WTC11 (cell line): ENCODE measurements around the gene ACTR6. TPM values are rescaled to one million over a fixed set of nuclear protein-coding genes. Genes with fewer than 3 reads are reported as not detected.

Experiments
- ATAC-seq: fragments of 200-7000 bp; cut with Tn5 transposase; 2 replicates; pipeline ENCODE4 v1.10.0; 2021; ENCODE audit warnings: mild to moderate bottlenecking, moderate library complexity
- Bru-seq: library from RNA; stranded (reverse); fragments of 400-500 nt; gene quantifications from one replicate; lab custom pipeline; 2021; lab: Mats Ljungman, UMichigan
- CTCF ChIA-PET: fragments of 300-600 bp; sonication (Branson Sonifier 250); formaldehyde crosslinking; loops from one replicate; lab custom pipeline; 2021; ENCODE audit warnings: antibody characterized with exemption; lab: Charles Lee
- POLR2A ChIA-PET: fragments of 350-600 bp; sonication (Branson Sonifier 250); formaldehyde crosslinking; loops from one replicate; lab custom pipeline; 2021; ENCODE audit warnings: antibody characterized with exemption; lab: Charles Lee
- DNase-seq: peaks from one replicate; pipeline ENCODE4 v3.0.0; 2021; ENCODE audit warnings: low spot score
- H3K27ac Mint-ChIP-seq: 2 replicates; pipeline ENCODE4 v1.8.0; 2021; ENCODE audit warnings: mixed read lengths
- H3K27me3 Mint-ChIP-seq: 2 replicates; pipeline ENCODE4 v1.8.0; 2021; ENCODE audit warnings: low read depth, mild to moderate bottlenecking, moderate library complexity, mixed read lengths
- H3K36me3 Mint-ChIP-seq: 2 replicates; pipeline ENCODE4 v1.8.0; 2021; ENCODE audit warnings: mixed read lengths
- H3K4me1 Mint-ChIP-seq: 2 replicates; pipeline ENCODE4 v1.8.0; 2022; ENCODE audit warnings: mixed read lengths
- H3K4me3 Mint-ChIP-seq: 2 replicates; pipeline ENCODE4 v1.8.0; 2021; ENCODE audit warnings: mild to moderate bottlenecking, moderate library complexity, mixed read lengths
- H3K9me3 Mint-ChIP-seq: 2 replicates; pipeline ENCODE4 v1.8.0; 2021; ENCODE audit warnings: mixed read lengths
- ATF3 ChIP-seq: sonication (generic); formaldehyde crosslinking; conservative IDR thresholded peaks from 2 replicates; pipeline ENCODE4 v1.8.1; 2022; ENCODE audit warnings: mild to moderate bottlenecking, missing genetic modification reagents
- CBFB ChIP-seq: sonication (generic); formaldehyde crosslinking; IDR thresholded peaks from 2 replicates; pipeline ENCODE4 v1.8.1; 2022; ENCODE audit warnings: mild to moderate bottlenecking, low read depth, missing genetic modification reagents
- EMX1 ChIP-seq: fragments of 250-450 bp; sonication (Bioruptor Pico); IDR thresholded peaks from 2 replicates; pipeline ENCODE4 v1.8.0; 2021; ENCODE audit warnings: mild to moderate bottlenecking
- FOXK1 ChIP-seq: sonication (generic); formaldehyde crosslinking; IDR thresholded peaks from 2 replicates; pipeline ENCODE4 v1.8.0; 2022; ENCODE audit warnings: mild to moderate bottlenecking, moderate library complexity, missing genetic modification reagents
- GABPB1 ChIP-seq: sonication (generic); formaldehyde crosslinking; IDR thresholded peaks from 2 replicates; pipeline ENCODE4 v1.8.1; 2023; ENCODE audit warnings: mild to moderate bottlenecking, missing genetic modification reagents
- GTF2I ChIP-seq: fragments of 250-450 bp; sonication (Bioruptor Pico); conservative IDR thresholded peaks from 2 replicates; pipeline ENCODE4 v1.4.0; 2021; ENCODE audit warnings: mild to moderate bottlenecking
- MAX ChIP-seq: sonication (generic); formaldehyde crosslinking; IDR thresholded peaks from 2 replicates; pipeline ENCODE4 v1.8.0; 2022; ENCODE audit warnings: mild to moderate bottlenecking, missing genetic modification reagents
- NFE2L1 ChIP-seq: sonication (generic); formaldehyde crosslinking; IDR thresholded peaks from 2 replicates; pipeline ENCODE4 v1.8.1; 2023; ENCODE audit warnings: missing genetic modification reagents
- PRDM15 ChIP-seq: sonication (generic); formaldehyde crosslinking; IDR thresholded peaks from 2 replicates; pipeline ENCODE4 v1.8.0; 2022; ENCODE audit warnings: missing genetic modification reagents
- SMAD3 ChIP-seq: sonication (generic); formaldehyde crosslinking; IDR thresholded peaks from 2 replicates; pipeline ENCODE4 v1.8.0; 2022; ENCODE audit warnings: missing genetic modification reagents, mild to moderate bottlenecking, borderline replicate concordance
- SP1 ChIP-seq: sonication (generic); formaldehyde crosslinking; conservative IDR thresholded peaks from 2 replicates; pipeline ENCODE4 v1.8.1; 2022; ENCODE audit warnings: missing genetic modification reagents
- TEAD1 ChIP-seq: sonication (generic); formaldehyde crosslinking; IDR thresholded peaks from 2 replicates; pipeline ENCODE4 v1.8.0; 2022; ENCODE audit warnings: mild to moderate bottlenecking, missing genetic modification reagents
- ZMAT4 ChIP-seq: fragments of 250-450 bp; sonication (Bioruptor Pico); IDR thresholded peaks from 2 replicates; pipeline ENCODE4 v1.9.0; 2021; ENCODE audit warnings: mild to moderate bottlenecking
- long read RNA-seq, 3 experiments: library from RNA in 1 of 3; library from capped mRNA in 1 of 3; library from polyadenylated mRNA in 1 of 3; unstranded in 2 of 3; stranded (forward) in 1 of 3; transcript quantifications; one replicate each; pipeline ENCODE4 v2.0.0, GENCODE V29; 2021
- total RNA-seq: library from RNA; stranded (reverse); gene quantifications from 3 replicates; pipeline ENCODE4 v1.2.3, GENCODE V29; 2021
- TF ChIP-seq, protein P1 (sequence below): sonication (generic); formaldehyde crosslinking; IDR thresholded peaks from 2 replicates; pipeline ENCODE4 v1.8.0; 2023; ENCODE audit warnings: mild to moderate bottlenecking, missing genetic modification reagents
- TF ChIP-seq, protein P2 (sequence below): sonication (generic); formaldehyde crosslinking; IDR thresholded peaks from 2 replicates; pipeline ENCODE4 v1.8.1; 2023; ENCODE audit warnings: mild to moderate bottlenecking, missing genetic modification reagents, borderline replicate concordance
- TF ChIP-seq, protein P3 (sequence below): sonication (generic); formaldehyde crosslinking; IDR thresholded peaks from 2 replicates; pipeline ENCODE4 v1.8.0; 2023; ENCODE audit warnings: missing genetic modification reagents, mild to moderate bottlenecking, borderline replicate concordance

ACTR6 gene
- total RNA-seq (34.7 to 37.6 TPM (median 36.1 TPM) in 3 replicates), Bru-seq, nascent RNA (percentile 86 among the genes with signal in this experiment)
- long read RNA-seq, experiment 1, transcript ACTR6-201 (11 exons, 2,464 nt): major isoform, 96 of 124 reads
- long read RNA-seq, experiment 1, partial matches to known transcripts: 9 of 124 reads
- long read RNA-seq, experiment 1, other reads (novel, unspliced or antisense): 16 of 124 reads
- long read RNA-seq, experiment 2, transcript ACTR6-201 (11 exons, 2,464 nt): major isoform, 24 of 44 reads
- long read RNA-seq, experiment 2, partial matches to known transcripts: 6 of 44 reads
- long read RNA-seq, experiment 2, other reads (novel, unspliced or antisense): 10 of 44 reads
- long read RNA-seq, experiment 3, transcript ACTR6-204 (11 exons, 1,747 nt): minor isoform, 5 of 233 reads
- long read RNA-seq, experiment 3, transcript ACTR6-201 (11 exons, 2,464 nt): major isoform, 193 of 233 reads
- long read RNA-seq, experiment 3, transcript ACTR6-212 (11 exons, 1,659 nt): minor isoform, 8 of 233 reads
- long read RNA-seq, experiment 3, partial matches to known transcripts: 2 of 233 reads
- long read RNA-seq, experiment 3, other reads (novel, unspliced or antisense): 20 of 233 reads

DNA sequence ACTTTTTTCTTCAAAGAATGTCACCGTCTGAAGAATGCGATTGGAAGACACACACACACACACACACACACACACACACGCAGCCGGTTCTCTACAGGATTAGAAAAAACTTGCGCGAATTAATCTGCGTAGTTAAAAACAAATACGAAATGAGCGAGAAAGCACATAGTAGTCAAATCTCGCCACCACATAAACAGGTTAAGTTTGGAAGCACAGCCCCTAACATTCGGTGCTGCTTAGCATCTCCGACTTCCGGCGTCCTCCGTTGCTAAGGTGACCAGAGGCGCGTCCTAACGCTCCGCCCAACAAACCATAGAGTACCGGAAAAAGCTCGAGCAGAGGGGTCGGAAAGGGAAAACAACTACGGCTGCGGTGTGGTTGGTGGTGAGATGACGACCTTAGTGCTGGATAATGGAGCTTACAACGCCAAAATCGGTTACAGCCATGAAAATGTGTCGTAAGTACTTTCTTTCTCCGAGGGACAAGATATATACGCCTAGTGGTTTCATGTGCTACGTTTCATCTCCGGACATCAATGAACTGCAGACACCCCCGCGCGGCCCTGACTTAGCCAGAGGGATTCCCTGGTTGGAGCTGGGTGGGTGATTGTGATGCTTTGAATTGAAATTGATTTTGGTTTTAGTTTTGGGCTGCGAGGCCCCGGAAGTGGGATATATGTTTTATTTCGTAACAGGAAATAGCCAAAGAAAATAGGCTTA lies at the start of gene ACTR6:
TSS of gene ACTR6 (plus strand) at position 353 of the 719 bp plus-strand sequence. CDS start at position 390, 37 bp downstream.
- H3K27me3 Mint-ChIP-seq: no peaks in the 10 kb centered on the region
- peaks cover 3% of the 10 kb centered on the region for H3K36me3 Mint-ChIP-seq
- CTCF ChIA-PET: interaction anchor here (0.6 to 2.5 kb wide), 5 partner anchors 27 to 204 kb away, joined by 3 to 23 read pairs (median 5); partner anchors contain the start of gene SCYL2
- POLR2A ChIA-PET: interaction anchor here (1.1 to 1.6 kb wide), 4 partner anchors 35 to 66 kb away, joined by 3 to 10 read pairs (median 5); partner anchors contain the start of genes DEPDC4 and SCYL2
- peak; percentile 80 for ATAC-seq
- peaks cover 12% of the 10 kb centered on the region; the same call in 1 of the 2 replicates for H3K4me1 Mint-ChIP-seq
- H3K27ac Mint-ChIP-seq: peak within 1 kb of the TSS; percentile 96
- H3K9me3 Mint-ChIP-seq: no peaks in the 10 kb centered on the region
- peak; percentile 96 for DNase-seq
- peak within 1 kb of the TSS; percentile 99 for H3K4me3 Mint-ChIP-seq
- TF ChIP-seq, protein P1, sequence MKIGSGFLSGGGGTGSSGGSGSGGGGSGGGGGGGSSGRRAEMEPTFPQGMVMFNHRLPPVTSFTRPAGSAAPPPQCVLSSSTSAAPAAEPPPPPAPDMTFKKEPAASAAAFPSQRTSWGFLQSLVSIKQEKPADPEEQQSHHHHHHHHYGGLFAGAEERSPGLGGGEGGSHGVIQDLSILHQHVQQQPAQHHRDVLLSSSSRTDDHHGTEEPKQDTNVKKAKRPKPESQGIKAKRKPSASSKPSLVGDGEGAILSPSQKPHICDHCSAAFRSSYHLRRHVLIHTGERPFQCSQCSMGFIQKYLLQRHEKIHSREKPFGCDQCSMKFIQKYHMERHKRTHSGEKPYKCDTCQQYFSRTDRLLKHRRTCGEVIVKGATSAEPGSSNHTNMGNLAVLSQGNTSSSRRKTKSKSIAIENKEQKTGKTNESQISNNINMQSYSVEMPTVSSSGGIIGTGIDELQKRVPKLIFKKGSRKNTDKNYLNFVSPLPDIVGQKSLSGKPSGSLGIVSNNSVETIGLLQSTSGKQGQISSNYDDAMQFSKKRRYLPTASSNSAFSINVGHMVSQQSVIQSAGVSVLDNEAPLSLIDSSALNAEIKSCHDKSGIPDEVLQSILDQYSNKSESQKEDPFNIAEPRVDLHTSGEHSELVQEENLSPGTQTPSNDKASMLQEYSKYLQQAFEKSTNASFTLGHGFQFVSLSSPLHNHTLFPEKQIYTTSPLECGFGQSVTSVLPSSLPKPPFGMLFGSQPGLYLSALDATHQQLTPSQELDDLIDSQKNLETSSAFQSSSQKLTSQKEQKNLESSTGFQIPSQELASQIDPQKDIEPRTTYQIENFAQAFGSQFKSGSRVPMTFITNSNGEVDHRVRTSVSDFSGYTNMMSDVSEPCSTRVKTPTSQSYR (CRISPR knock-in tag): no peak
- TF ChIP-seq MAX (peak; percentile 66; the same call in 1 of the 2 replicates), ZMAT4 (no peak), PRDM15 (no peak), GABPB1 (CRISPR knock-in tag) (peak; percentile 67), GTF2I (no peak), EMX1 (no peak), CBFB (CRISPR knock-in tag) (0 out of 2 replicates have a peak, but pooled peaks have one; percentile 35), TEAD1 (CRISPR knock-in tag) (peak; percentile 89; the same call in 1 of the 2 replicates), FOXK1 (CRISPR knock-in tag) (peak; percentile 96), NFE2L1 (peak; percentile 53; the same call in 1 of the 2 replicates), ATF3 (CRISPR knock-in tag) (no peak), SMAD3 (CRISPR knock-in tag) (no peak), SP1 (CRISPR knock-in tag) (peak; percentile 65)
- TF ChIP-seq, protein P2, sequence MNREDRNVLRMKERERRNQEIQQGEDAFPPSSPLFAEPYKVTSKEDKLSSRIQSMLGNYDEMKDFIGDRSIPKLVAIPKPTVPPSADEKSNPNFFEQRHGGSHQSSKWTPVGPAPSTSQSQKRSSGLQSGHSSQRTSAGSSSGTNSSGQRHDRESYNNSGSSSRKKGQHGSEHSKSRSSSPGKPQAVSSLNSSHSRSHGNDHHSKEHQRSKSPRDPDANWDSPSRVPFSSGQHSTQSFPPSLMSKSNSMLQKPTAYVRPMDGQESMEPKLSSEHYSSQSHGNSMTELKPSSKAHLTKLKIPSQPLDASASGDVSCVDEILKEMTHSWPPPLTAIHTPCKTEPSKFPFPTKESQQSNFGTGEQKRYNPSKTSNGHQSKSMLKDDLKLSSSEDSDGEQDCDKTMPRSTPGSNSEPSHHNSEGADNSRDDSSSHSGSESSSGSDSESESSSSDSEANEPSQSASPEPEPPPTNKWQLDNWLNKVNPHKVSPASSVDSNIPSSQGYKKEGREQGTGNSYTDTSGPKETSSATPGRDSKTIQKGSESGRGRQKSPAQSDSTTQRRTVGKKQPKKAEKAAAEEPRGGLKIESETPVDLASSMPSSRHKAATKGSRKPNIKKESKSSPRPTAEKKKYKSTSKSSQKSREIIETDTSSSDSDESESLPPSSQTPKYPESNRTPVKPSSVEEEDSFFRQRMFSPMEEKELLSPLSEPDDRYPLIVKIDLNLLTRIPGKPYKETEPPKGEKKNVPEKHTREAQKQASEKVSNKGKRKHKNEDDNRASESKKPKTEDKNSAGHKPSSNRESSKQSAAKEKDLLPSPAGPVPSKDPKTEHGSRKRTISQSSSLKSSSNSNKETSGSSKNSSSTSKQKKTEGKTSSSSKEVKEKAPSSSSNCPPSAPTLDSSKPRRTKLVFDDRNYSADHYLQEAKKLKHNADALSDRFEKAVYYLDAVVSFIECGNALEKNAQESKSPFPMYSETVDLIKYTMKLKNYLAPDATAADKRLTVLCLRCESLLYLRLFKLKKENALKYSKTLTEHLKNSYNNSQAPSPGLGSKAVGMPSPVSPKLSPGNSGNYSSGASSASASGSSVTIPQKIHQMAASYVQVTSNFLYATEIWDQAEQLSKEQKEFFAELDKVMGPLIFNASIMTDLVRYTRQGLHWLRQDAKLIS (CRISPR knock-in tag): no peak
- TF ChIP-seq, protein P3, sequence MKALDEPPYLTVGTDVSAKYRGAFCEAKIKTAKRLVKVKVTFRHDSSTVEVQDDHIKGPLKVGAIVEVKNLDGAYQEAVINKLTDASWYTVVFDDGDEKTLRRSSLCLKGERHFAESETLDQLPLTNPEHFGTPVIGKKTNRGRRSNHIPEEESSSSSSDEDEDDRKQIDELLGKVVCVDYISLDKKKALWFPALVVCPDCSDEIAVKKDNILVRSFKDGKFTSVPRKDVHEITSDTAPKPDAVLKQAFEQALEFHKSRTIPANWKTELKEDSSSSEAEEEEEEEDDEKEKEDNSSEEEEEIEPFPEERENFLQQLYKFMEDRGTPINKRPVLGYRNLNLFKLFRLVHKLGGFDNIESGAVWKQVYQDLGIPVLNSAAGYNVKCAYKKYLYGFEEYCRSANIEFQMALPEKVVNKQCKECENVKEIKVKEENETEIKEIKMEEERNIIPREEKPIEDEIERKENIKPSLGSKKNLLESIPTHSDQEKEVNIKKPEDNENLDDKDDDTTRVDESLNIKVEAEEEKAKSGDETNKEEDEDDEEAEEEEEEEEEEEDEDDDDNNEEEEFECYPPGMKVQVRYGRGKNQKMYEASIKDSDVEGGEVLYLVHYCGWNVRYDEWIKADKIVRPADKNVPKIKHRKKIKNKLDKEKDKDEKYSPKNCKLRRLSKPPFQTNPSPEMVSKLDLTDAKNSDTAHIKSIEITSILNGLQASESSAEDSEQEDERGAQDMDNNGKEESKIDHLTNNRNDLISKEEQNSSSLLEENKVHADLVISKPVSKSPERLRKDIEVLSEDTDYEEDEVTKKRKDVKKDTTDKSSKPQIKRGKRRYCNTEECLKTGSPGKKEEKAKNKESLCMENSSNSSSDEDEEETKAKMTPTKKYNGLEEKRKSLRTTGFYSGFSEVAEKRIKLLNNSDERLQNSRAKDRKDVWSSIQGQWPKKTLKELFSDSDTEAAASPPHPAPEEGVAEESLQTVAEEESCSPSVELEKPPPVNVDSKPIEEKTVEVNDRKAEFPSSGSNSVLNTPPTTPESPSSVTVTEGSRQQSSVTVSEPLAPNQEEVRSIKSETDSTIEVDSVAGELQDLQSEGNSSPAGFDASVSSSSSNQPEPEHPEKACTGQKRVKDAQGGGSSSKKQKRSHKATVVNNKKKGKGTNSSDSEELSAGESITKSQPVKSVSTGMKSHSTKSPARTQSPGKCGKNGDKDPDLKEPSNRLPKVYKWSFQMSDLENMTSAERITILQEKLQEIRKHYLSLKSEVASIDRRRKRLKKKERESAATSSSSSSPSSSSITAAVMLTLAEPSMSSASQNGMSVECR: peak; percentile 69; the same call in 1 of the 2 replicates
